ACC112 (cell line): ENCODE results near the gene ZNF524.

Experiments
- H2AFZ ChIP-seq: fragments of 200-600 bp; sonication (generic); one replicate; pipeline ENCODE4 v1.6.0; 2017; ENCODE audit warnings: antibody characterized with exemption, low read length; ENCODE audit not compliant: unreplicated experiment
- H3K27ac ChIP-seq: fragments of 200-600 bp; sonication (generic); 2 replicates; pipeline ENCODE4 v1.5.1; 2014; ENCODE audit warnings: low read depth, mild to moderate bottlenecking, antibody characterized with exemption, low read length, moderate library complexity
- H3K27me3 ChIP-seq: fragments of 200-600 bp; sonication (generic); 2 replicates; pipeline ENCODE4 v1.6.1; 2014; ENCODE audit warnings: mild to moderate bottlenecking, antibody characterized with exemption, low read length, moderate library complexity, mixed read lengths; ENCODE audit not compliant: insufficient read depth
- H3K36me3 ChIP-seq: fragments of 200-600 bp; sonication (generic); 2 replicates; pipeline ENCODE4 v1.6.1; 2016; ENCODE audit warnings: mild to moderate bottlenecking, antibody characterized with exemption, low read length, moderate library complexity, mixed read lengths; ENCODE audit not compliant: insufficient read depth
- H3K4me1 ChIP-seq: fragments of 200-600 bp; sonication (generic); one replicate; pipeline ENCODE4 v1.6.1; 2016; ENCODE audit warnings: low read length, mixed read lengths; ENCODE audit not compliant: insufficient read depth, unreplicated experiment, control insufficient read depth
- H3K4me3 ChIP-seq: fragments of 200-600 bp; sonication (generic); 2 replicates; pipeline ENCODE4 v1.5.1; 2014; ENCODE audit warnings: mild to moderate bottlenecking, low read depth, low read length
- H3K79me2 ChIP-seq: fragments of 200-600 bp; sonication (generic); one replicate; pipeline ENCODE4 v1.6.0; 2016; ENCODE audit warnings: low read length; ENCODE audit not compliant: control insufficient read depth, unreplicated experiment, insufficient read depth

The ZNF524 gene

GRCh38 chr19:55642153-55643002, 42.3 kb downstream of the ZNF524 start:
- H2AFZ ChIP-seq = no peak overlapping the region
- H3K27me3 ChIP-seq = no peaks in the 10 kb centered on the region
- H3K27ac ChIP-seq = peak overlapping the region; percentile 52
- H3K4me1 ChIP-seq = peaks cover 9% of the 10 kb centered on the region
- H3K36me3 ChIP-seq = no peaks in the 10 kb centered on the region; the same call in 1 of the 2 replicates
- H3K4me3 ChIP-seq = peak overlapping the region; percentile 96
- H3K79me2 ChIP-seq = peaks cover 36% of the 10 kb centered on the region

- Histone ChIP-seq H3K27ac (peak within 1 kb of the TSS; percentile 29; the same call in 1 of the 2 replicates), H3K79me2 (peaks cover 33% of the 10 kb centered on the region), H2AFZ (no peak within 1 kb of the TSS), H3K27me3 (no peaks in the 10 kb centered on the region), H3K4me1 (peaks cover 9% of the 10 kb centered on the region), H3K36me3 (no peaks in the 10 kb centered on the region; the same call in 1 of the 2 replicates), H3K4me3 (peak within 1 kb of the TSS; percentile 96)
These were observed 43.2 kb downstream of the ZNF524 start, which contains the start of gene ZNF581 for GRCh38 chr19:55643003-55643886. Gene ZNF581, plus strand, starts transcription at chr19:55643649. Its CDS starts 923 bp downstream, at chr19:55644572.

GRCh38 chr19:55643887-55644176, 43.7 kb downstream of the ZNF524 start:
- Histone ChIP-seq H3K27me3 (no peaks in the 10 kb centered on the region), H3K79me2 (peaks cover 33% of the 10 kb centered on the region), H3K4me3 (peak overlapping the region; percentile 96), H3K27ac (no peak overlapping the region), H3K36me3 (no peaks in the 10 kb centered on the region; the same call in 1 of the 2 replicates), H3K4me1 (peaks cover 9% of the 10 kb centered on the region), H2AFZ (no peak overlapping the region)

- Histone ChIP-seq H2AFZ (no peak overlapping the region), H3K4me1 (peaks cover 9% of the 10 kb centered on the region), H3K36me3 (no peaks in the 10 kb centered on the region; the same call in 1 of the 2 replicates), H3K27me3 (no peaks in the 10 kb centered on the region), H3K4me3 (peak overlapping the region; percentile 96), H3K27ac (no peak overlapping the region), H3K79me2 (peaks cover 30% of the 10 kb centered on the region)
These were observed 44.2 kb downstream of the ZNF524 start for GRCh38 chr19:55644191-55644833.

GRCh38 chr19:55644842-55645511, 44.9 kb downstream of the ZNF524 start:
- H3K27ac ChIP-seq = no peak overlapping the region

GRCh38 chr19:55645512-55645881, 45.4 kb downstream of the ZNF524 start:
- Histone ChIP-seq H3K4me3 (no peak overlapping the region; the same call in 1 of the 2 replicates), H3K79me2 (peaks cover 28% of the 10 kb centered on the region), H3K27ac (no peak overlapping the region), H3K4me1 (peaks cover 9% of the 10 kb centered on the region), H3K36me3 (no peaks in the 10 kb centered on the region; the same call in 1 of the 2 replicates), H3K27me3 (no peaks in the 10 kb centered on the region), H2AFZ (no peak overlapping the region)

More at GRCh38 chr19:55644842-55645511, 44.9 kb downstream of the ZNF524 start:
- Histone ChIP-seq H3K4me1 (peaks cover 9% of the 10 kb centered on the region), H3K4me3 (peak overlapping the region; percentile 96), H2AFZ (no peak overlapping the region), H3K27me3 (no peaks in the 10 kb centered on the region), H3K79me2 (peaks cover 28% of the 10 kb centered on the region), H3K36me3 (no peaks in the 10 kb centered on the region; the same call in 1 of the 2 replicates)

- Histone ChIP-seq H3K27ac (no peak overlapping the region), H3K27me3 (no peaks in the 10 kb centered on the region), H2AFZ (no peak overlapping the region), H3K4me3 (peak overlapping the region; percentile 86), H3K4me1 (peaks cover 9% of the 10 kb centered on the region), H3K36me3 (no peaks in the 10 kb centered on the region; the same call in 1 of the 2 replicates), H3K79me2 (peaks cover 28% of the 10 kb centered on the region)
These were observed 47.0 kb downstream of the ZNF524 start for GRCh38 chr19:55646889-55647731.

GRCh38 chr19:55647732-55648584, 47.9 kb downstream of the ZNF524 start, which contains the start of gene CCDC106:
Gene CCDC106, plus strand, starts transcription at chr19:55648212. Its CDS starts 835 bp downstream, at chr19:55649047.
- Histone ChIP-seq H3K27me3 (no peaks in the 10 kb centered on the region), H3K4me1 (peaks cover 8% of the 10 kb centered on the region), H2AFZ (peak within 1 kb of the TSS; percentile 38), H3K27ac (no peak within 1 kb of the TSS), H3K79me2 (peaks cover 24% of the 10 kb centered on the region), H3K4me3 (peak within 1 kb of the TSS; percentile 86), H3K36me3 (no peaks in the 10 kb centered on the region; the same call in 1 of the 2 replicates)
